Activated T-helper 1 cell treated with anti-CD3 and anti-CD28 coated beads, Interleukin-12 subunit alpha, Interleukin-12 subunit beta, Interleukin-2, Interleukin-4 antibody, amounts not matched to agents 30 ng/mL and 10 ng/mL and 1 ng/mL, durations not matched to agents 14 hours and 24 hours and 36 hours (primary cell): ENCODE data around the gene OR12D3. TPM values are rescaled to one million over a fixed set of nuclear protein-coding genes. Genes with fewer than 3 reads are reported as not detected.
"Not testable (repeated sequence)": the region's sequence is repeated elsewhere in the genome, so short reads cannot be mapped to it uniquely, and the experiment has no call there.

Experiments used
- DNase-seq: peaks from one replicate; pipeline ENCODE4 v3.0.0; 2021; ENCODE audit warnings: low spot score
- H3K27ac Mint-ChIP-seq: one replicate; pipeline ENCODE4 v1.8.0; 2021; ENCODE audit warnings: mild to moderate bottlenecking, mixed read lengths
- H3K27me3 Mint-ChIP-seq: one replicate; pipeline ENCODE4 v1.8.0; 2022; ENCODE audit warnings: mild to moderate bottlenecking, moderate library complexity, mixed read lengths; ENCODE audit not compliant: insufficient read depth
- H3K36me3 Mint-ChIP-seq: one replicate; pipeline ENCODE4 v1.8.0; 2021; ENCODE audit warnings: low read depth, mixed read lengths
- H3K4me1 Mint-ChIP-seq: one replicate; pipeline ENCODE4 v1.8.0; 2021; ENCODE audit warnings: low read depth, mixed read lengths
- H3K4me3 Mint-ChIP-seq: one replicate; pipeline ENCODE4 v1.8.0; 2021; ENCODE audit warnings: mild to moderate bottlenecking, moderate library complexity, mixed read lengths
- H3K9me3 Mint-ChIP-seq: one replicate; pipeline ENCODE4 v1.8.0; 2021; ENCODE audit warnings: mixed read lengths
- intact Hi-C: fragments of 100-400 bp; cut with micrococcal nuclease; formaldehyde crosslinking; loops from one replicate; pipeline ENCODE4 v1.15.1; 2024
- total RNA-seq: library from RNA; stranded (reverse); gene quantifications from 2 replicates; pipeline ENCODE4 v1.2.3, GENCODE V29; 2022

Gene OR12D3
- not detected in 2 replicates for total RNA-seq

- H3K27me3 Mint-ChIP-seq: peaks cover 3% of the 10 kb centered on the region
- H3K9me3 Mint-ChIP-seq: no peaks in the 10 kb centered on the region
- no peaks in the 10 kb centered on the region for H3K4me1 Mint-ChIP-seq
- intact Hi-C loops: no loop called here
- no peak within 1 kb of the TSS for H3K4me3 Mint-ChIP-seq
- no peak within 1 kb of the TSS for H3K27ac Mint-ChIP-seq
- H3K36me3 Mint-ChIP-seq: no peaks in the 10 kb centered on the region
- DNase-seq: no peak
Measured at GRCh38 chr6:29375191-29375590, at the start of gene OR12D3. Gene OR12D3, minus strand, starts transcription at chr6:29375291. Its CDS starts 4 bp downstream, at chr6:29375287.

- Mint-ChIP-seq H3K9me3 (no peaks in the 10 kb centered on the region), H3K36me3 (no peaks in the 10 kb centered on the region), H3K4me1 (no peaks in the 10 kb centered on the region), H3K27me3 (peaks cover 9% of the 10 kb centered on the region), H3K4me3 (no peak overlapping the region), H3K27ac (no peak overlapping the region)
- DNase-seq: no peak
- intact Hi-C loops: no loop called here
Measured at GRCh38 chr6:29424575-29424974, 49.5 kb upstream of the OR12D3 start.

- Mint-ChIP-seq H3K27me3 (peaks cover 8% of the 10 kb centered on the region), H3K4me1 (no peaks in the 10 kb centered on the region), H3K4me3 (no peak overlapping the region), H3K36me3 (no peaks in the 10 kb centered on the region), H3K27ac (no peak overlapping the region), H3K9me3 (no peaks in the 10 kb centered on the region)
- DNase-seq: no peak
- intact Hi-C loops: no loop called here
Measured at GRCh38 chr6:29424168-29424567, 49.1 kb upstream of the OR12D3 start.

- peaks cover 6% of the 10 kb centered on the region for H3K27me3 Mint-ChIP-seq
- H3K4me3 Mint-ChIP-seq: no peak overlapping the region
- intact Hi-C loops: no loop called here
- H3K36me3 Mint-ChIP-seq: no peaks in the 10 kb centered on the region
- H3K9me3 Mint-ChIP-seq: no peaks in the 10 kb centered on the region
- H3K27ac Mint-ChIP-seq: no peak overlapping the region
- no peaks in the 10 kb centered on the region for H3K4me1 Mint-ChIP-seq
- DNase-seq: no peak
Measured at GRCh38 chr6:29419516-29419915, 44.4 kb upstream of the OR12D3 start.

- Mint-ChIP-seq H3K9me3 (peaks cover 10% of the 10 kb centered on the region), H3K27me3 (peaks cover 13% of the 10 kb centered on the region), H3K4me3 (no peak within 1 kb of the TSS), H3K4me1 (no peaks in the 10 kb centered on the region), H3K27ac (no peak within 1 kb of the TSS), H3K36me3 (no peaks in the 10 kb centered on the region)
- no peak for DNase-seq
- intact Hi-C loops: no loop called here
Measured at GRCh38 chr6:29414588-29414987, 39.5 kb upstream of the OR12D3 start, which contains the start of gene OR12D1. Gene OR12D1, plus strand, starts transcription at chr6:29414928.

- intact Hi-C loops: no loop called here
- Mint-ChIP-seq H3K27me3 (no peaks in the 10 kb centered on the region), H3K4me3 (no peak overlapping the region), H3K4me1 (no peaks in the 10 kb centered on the region), H3K9me3 (no peaks in the 10 kb centered on the region), H3K36me3 (no peaks in the 10 kb centered on the region), H3K27ac (no peak overlapping the region)
- no peak for DNase-seq
Measured at GRCh38 chr6:29403801-29404200, 28.7 kb upstream of the OR12D3 start.

GRCh38 chr6:29399525-29399924 is 24.4 kb upstream of the OR12D3 start:
- no peak for DNase-seq
- no peaks in the 10 kb centered on the region for H3K27me3 Mint-ChIP-seq
- no peak overlapping the region for H3K4me3 Mint-ChIP-seq
- intact Hi-C loops: no loop called here
- H3K27ac Mint-ChIP-seq: no peak overlapping the region
- no peaks in the 10 kb centered on the region for H3K36me3 Mint-ChIP-seq
- no peaks in the 10 kb centered on the region for H3K9me3 Mint-ChIP-seq
- H3K4me1 Mint-ChIP-seq: no peaks in the 10 kb centered on the region

- no peak for DNase-seq
- Mint-ChIP-seq H3K4me1 (no peaks in the 10 kb centered on the region), H3K4me3 (no peak within 1 kb of the TSS), H3K27me3 (peaks cover 3% of the 10 kb centered on the region), H3K9me3 (no peaks in the 10 kb centered on the region), H3K36me3 (no peaks in the 10 kb centered on the region), H3K27ac (no peak within 1 kb of the TSS)
- intact Hi-C loops: no loop called here
Measured at GRCh38 chr6:29395331-29395730, 20.2 kb upstream of the OR12D3 start, which contains the start of gene OR12D2. Gene OR12D2, plus strand, starts transcription at chr6:29395631. Its CDS starts 1,069 bp downstream, at chr6:29396700.

GRCh38 chr6:29388533-29388932 is 13.4 kb upstream of the OR12D3 start:
- Mint-ChIP-seq H3K4me3 (no peak overlapping the region), H3K27ac (no peak overlapping the region), H3K4me1 (no peaks in the 10 kb centered on the region), H3K9me3 (no peaks in the 10 kb centered on the region), H3K27me3 (peaks cover 4% of the 10 kb centered on the region), H3K36me3 (no peaks in the 10 kb centered on the region)
- DNase-seq: no peak
- intact Hi-C loops: no loop called here

GRCh38 chr6:29376003-29376402 is 912 bp upstream of the OR12D3 start:
- Mint-ChIP-seq H3K27ac (no peak overlapping the region), H3K27me3 (peaks cover 3% of the 10 kb centered on the region), H3K36me3 (no peaks in the 10 kb centered on the region), H3K9me3 (no peaks in the 10 kb centered on the region), H3K4me3 (no peak overlapping the region), H3K4me1 (no peaks in the 10 kb centered on the region)
- DNase-seq: no peak
- intact Hi-C loops: no loop called here

GRCh38 chr6:29368765-29369164 is 6.3 kb downstream of the OR12D3 start, which contains the start of gene OR5V1:
Gene OR5V1, minus strand, starts transcription at chr6:29368865. Its CDS starts 12,670 bp downstream, at chr6:29356195.
- no peak for DNase-seq
- intact Hi-C loops: no loop called here
- no peaks in the 10 kb centered on the region for H3K9me3 Mint-ChIP-seq
- peaks cover 6% of the 10 kb centered on the region for H3K27me3 Mint-ChIP-seq
- no peaks in the 10 kb centered on the region for H3K36me3 Mint-ChIP-seq
- no peak within 1 kb of the TSS for H3K4me3 Mint-ChIP-seq
- H3K4me1 Mint-ChIP-seq: no peaks in the 10 kb centered on the region
- H3K27ac Mint-ChIP-seq: no peak within 1 kb of the TSS

- H3K27me3 Mint-ChIP-seq: peaks cover 4% of the 10 kb centered on the region
- no peaks in the 10 kb centered on the region for H3K4me1 Mint-ChIP-seq
- H3K9me3 Mint-ChIP-seq: no peaks in the 10 kb centered on the region
- no peak overlapping the region for H3K27ac Mint-ChIP-seq
- DNase-seq: no peak
- H3K4me3 Mint-ChIP-seq: no peak overlapping the region
- no peaks in the 10 kb centered on the region for H3K36me3 Mint-ChIP-seq
- intact Hi-C loops: no loop called here
Measured at GRCh38 chr6:29355603-29356002, 19.5 kb downstream of the OR12D3 start.

GRCh38 chr6:29354980-29355379 is 20.1 kb downstream of the OR12D3 start:
- no peaks in the 10 kb centered on the region for H3K36me3 Mint-ChIP-seq
- peaks cover 4% of the 10 kb centered on the region for H3K27me3 Mint-ChIP-seq
- no peak overlapping the region for H3K4me3 Mint-ChIP-seq
- DNase-seq: no peak
- no peak overlapping the region for H3K27ac Mint-ChIP-seq
- no peaks in the 10 kb centered on the region for H3K4me1 Mint-ChIP-seq
- H3K9me3 Mint-ChIP-seq: no peaks in the 10 kb centered on the region
- intact Hi-C loops: no loop called here

- H3K4me1 Mint-ChIP-seq, H3K27ac Mint-ChIP-seq, H3K27me3 Mint-ChIP-seq, H3K36me3 Mint-ChIP-seq, DNase-seq, H3K4me3 Mint-ChIP-seq, H3K9me3 Mint-ChIP-seq, intact Hi-C loops: not testable (repeated sequence)
Measured at GRCh38 chr6:29349348-29349747, 25.7 kb downstream of the OR12D3 start.
